GM12878 (cell line): ENCODE results near the gene FAT1. TPM values are rescaled to one million over a fixed set of nuclear protein-coding genes. Genes with fewer than 3 reads are reported as not detected.

Experiments
- ATAC-seq: fragments of 200-7000 bp; cut with Tn5 transposase; 3 replicates; pipeline ENCODE4 v1.9.1; 2020; ENCODE audit warnings: mild to moderate bottlenecking, moderate library complexity
- BruUV-seq: library from RNA; stranded (reverse); fragments of 400-500 nt; replicated peaks from 2 replicates; lab custom pipeline; 2021; lab: Mats Ljungman, UMichigan
- CTCF ChIA-PET: fragments of 300-600 bp; sonication (Branson Sonifier 250); formaldehyde crosslinking; extraction: SDS; loops from one replicate; lab custom pipeline; 2021; ENCODE audit warnings: inconsistent platforms; lab: Yijun Ruan, JAX
- POLR2A ChIA-PET: fragments of 350-600 bp; formaldehyde crosslinking; extraction: SDS; loops from one replicate; lab custom pipeline; 2021; ENCODE audit warnings: inconsistent platforms; lab: Charles Lee
- RAD21 ChIA-PET: fragments of 300-600 bp; sonication (Branson Sonifier 250); formaldehyde crosslinking; loops from one replicate; lab custom pipeline; 2023; ENCODE audit warnings: antibody characterized with exemption; ENCODE audit not compliant: unreplicated experiment; lab: Charles Lee
- SMC1A ChIA-PET: fragments of 300-600 bp; sonication (Branson Sonifier 250); formaldehyde crosslinking; loops from one replicate; lab custom pipeline; 2023; ENCODE audit not compliant: unreplicated experiment, uncharacterized antibody; lab: Charles Lee
- DNase-seq: peaks from one replicate; pipeline ENCODE4 v3.0.0-alpha.2; 2011; ENCODE audit warnings: low read depth, low spot score
- FAIRE-seq: peaks from 3 replicates; lab custom pipeline; 2011; peaks lifted over from hg19 to GRCh38; lab: Jason Lieb, UNC
- H2AFZ ChIP-seq: 2 replicates; pipeline ENCODE4 v1.6.0; 2011; ENCODE audit warnings: low read depth, low read length, control low read depth; ENCODE audit not compliant: control insufficient read depth
- H3K27ac ChIP-seq: 2 replicates; pipeline ENCODE4 v1.5.1; 2011; ENCODE audit warnings: control low read depth; ENCODE audit not compliant: control insufficient read depth, insufficient read depth
- H3K27me3 ChIP-seq, 2 experiments: replicated peaks in 1 of 2; 2 replicates each; pipeline versions ENCODE4 v1.6.0 to v1.6.1; 2011; ENCODE audit warnings: low read length in 1 of 2; ENCODE audit not compliant: control insufficient read depth in 2 of 2, insufficient read depth in 2 of 2
- H3K36me3 ChIP-seq, 2 experiments: 2 replicates each; pipeline ENCODE4 v1.5.1; 2011; ENCODE audit warnings: low read length in 1 of 2; ENCODE audit not compliant: control insufficient read depth in 2 of 2, insufficient read depth in 2 of 2
- H3K4me1 ChIP-seq: 2 replicates; pipeline ENCODE4 v1.6.1; 2011; ENCODE audit warnings: mild to moderate bottlenecking, low read length, moderate library complexity, mixed read lengths; ENCODE audit not compliant: control insufficient read depth, insufficient read depth
- H3K4me2 ChIP-seq: 2 replicates; pipeline ENCODE4 v1.6.0; 2011; ENCODE audit warnings: control low read depth; ENCODE audit not compliant: control insufficient read depth, insufficient read depth
- H3K4me3 ChIP-seq: fragments of 200-600 bp; sonication (generic); 2 replicates; pipeline ENCODE4 v1.5.1; 2016
- H3K79me2 ChIP-seq: 2 replicates; pipeline ENCODE4 v1.6.0; 2011; ENCODE audit warnings: low read length; ENCODE audit not compliant: control insufficient read depth, insufficient read depth
- H3K9ac ChIP-seq: 2 replicates; pipeline ENCODE4 v1.8.0; 2011; ENCODE audit warnings: low read length, control low read depth, mixed read lengths; ENCODE audit not compliant: control insufficient read depth, insufficient read depth
- H3K9me3 ChIP-seq: replicated peaks from 3 replicates; pipeline ENCODE4 v1.5.1; 2011; ENCODE audit warnings: mild to moderate bottlenecking, low read length; ENCODE audit not compliant: control insufficient read depth, insufficient read depth
- H4K20me1 ChIP-seq: 2 replicates; pipeline ENCODE4 v1.6.0; 2011; ENCODE audit not compliant: control insufficient read depth, insufficient read depth
- BCLAF1 ChIP-seq: fragments of 450-650 bp; IDR thresholded peaks from 2 replicates; pipeline ENCODE4 v1.6.1; 2017; ENCODE audit warnings: antibody characterized with exemption, mild to moderate bottlenecking, moderate library complexity
- CREB1 ChIP-seq: IDR thresholded peaks from 2 replicates; pipeline ENCODE4 v1.6.1; 2012; ENCODE audit warnings: low read depth, mild to moderate bottlenecking, inconsistent platforms
- ELK1 ChIP-seq: IDR thresholded peaks from 2 replicates; pipeline ENCODE4 v1.6.1; 2012; ENCODE audit warnings: low read depth, low read length, improper control_type of control experiment
- FOXK2 ChIP-seq: fragments of 450-650 bp; IDR thresholded peaks from 2 replicates; pipeline ENCODE4 v1.6.1; 2017; ENCODE audit warnings: mild to moderate bottlenecking, moderate library complexity
- MEF2B ChIP-seq: fragments of 450-650 bp; IDR thresholded peaks from 2 replicates; pipeline ENCODE4 v1.6.1; 2018; ENCODE audit warnings: mild to moderate bottlenecking, moderate library complexity; ENCODE audit not compliant: partially characterized antibody, poor library complexity, severe bottlenecking
- NR2F1 ChIP-seq: fragments of 450-650 bp; conservative IDR thresholded peaks from 2 replicates; pipeline ENCODE4 v1.6.1; 2017; ENCODE audit warnings: mild to moderate bottlenecking
- PKNOX1 ChIP-seq: fragments of 450-650 bp; IDR thresholded peaks from 2 replicates; pipeline ENCODE4 v1.6.1; 2016; ENCODE audit warnings: mild to moderate bottlenecking
- REST ChIP-seq: IDR thresholded peaks from 2 replicates; pipeline ENCODE4 v1.6.1; 2012; ENCODE audit warnings: mild to moderate bottlenecking, low read depth, low read length
- SKIL ChIP-seq: fragments of 450-650 bp; IDR thresholded peaks from 2 replicates; pipeline ENCODE4 v1.6.1; 2017; ENCODE audit warnings: mild to moderate bottlenecking, low read depth, inconsistent platforms; ENCODE audit not compliant: poor library complexity, severe bottlenecking
- TCF12 ChIP-seq: IDR thresholded peaks from 2 replicates; pipeline ENCODE4 v1.6.1; 2011; ENCODE audit warnings: low read depth, mild to moderate bottlenecking, low read length
- WGBS: methylation state at CpG from one replicate; pipeline ENCODE4 v1.1.6; 2016; ENCODE audit warnings: low lambda C conversion rate; ENCODE audit not compliant: insufficient replicate concordance, insufficient coverage; ENCODE audit errors: missing lambda C conversion rate; 5-methylcytosine and 5-hydroxymethylcytosine counted together
- in situ Hi-C: fragments of 300-500 bp; cut with MboI; formaldehyde crosslinking; loops from 9 replicates; pipeline ENCODE4 v1.14.3; 2018; ENCODE audit warnings: mixed read lengths
- intact Hi-C: fragments of 100-400 bp; cut with micrococcal nuclease; formaldehyde crosslinking; loops from one replicate; pipeline ENCODE4 v1.14.2; 2022; ENCODE audit not compliant: unreplicated experiment
- polyA plus RNA-seq, 11 experiments: library from polyadenylated mRNA; depleted of rRNA in 4 of 11; unstranded in 6 of 11; stranded (reverse) in 5 of 11; fragments of >200 nt; fragmentation: Nextera tagmentation in 4 of 11; fragmentation: Illumina TruSeq in 1 of 11; extraction: Ambion mirVana in 4 of 11; extraction: Trizol in 1 of 11; gene quantifications; 1 replicate in 1 of 11; 2 replicates in 10 of 11; pipeline versions ENCODE4 v1.2.1 to v1.2.3, GENCODE V29; 2011 to 2016; ENCODE audit warnings: inconsistent platforms in 2 of 11, missing spikeins in 2 of 11, low read depth in 1 of 11
- total RNA-seq, 4 experiments: library from RNA; depleted of rRNA in 3 of 4; stranded (reverse); fragments of >200 nt in 3 of 4; fragmentation: Illumina TruSeq in 1 of 4; extraction: Trizol in 1 of 4; gene quantifications; 2 replicates each; pipeline versions ENCODE4 v1.2.1 to v1.2.3, GENCODE V29; 2013 to 2021

The FAT1 gene
- total and polyA plus RNA-seq, 10 of the 15 experiments (the other 5 are each of a cell fraction or from before 2014, with no cell fraction given), result 0.04 to 11.8 (median 0.11) TPM; not detected in 1

GRCh38 chr4:186707574-186707973 lies 16.1 kb downstream of the FAT1 start:
- SMC1A ChIA-PET, result no interaction called here
- no peak overlapping the region for H2AFZ ChIP-seq
- H3K4me2 ChIP-seq, result no peak overlapping the region
- no peaks in the 10 kb centered on the region for H3K4me1 ChIP-seq
- RAD21 ChIA-PET, result no interaction called here
- H3K9me3 ChIP-seq, result no peaks in the 10 kb centered on the region; the same call in 2 of the 3 replicates
- no peaks in the 10 kb centered on the region for H3K36me3 ChIP-seq
- CTCF ChIA-PET, result no interaction called here
- no peak for FAIRE-seq
- intact Hi-C loops (no loop called here), in situ Hi-C loops (no loop called here)
- no peak overlapping the region for H3K4me3 ChIP-seq
- no TSS peak for BruUV-seq
- ATAC-seq, result no peak
- H3K27ac ChIP-seq, result no peak overlapping the region
- POLR2A ChIA-PET, result no interaction called here
- H4K20me1 ChIP-seq, result no peaks in the 10 kb centered on the region
- no peak for DNase-seq
- no peaks in the 10 kb centered on the region for H3K27me3 ChIP-seq
- WGBS, result 33% methylated on average over 6 of the region's 6 CpGs
- H3K9ac ChIP-seq, result no peak overlapping the region
- TF ChIP-seq CREB1 (no peak), NR2F1 (no peak), MEF2B (no peak), REST (no peak), TCF12 (no peak), PKNOX1 (no peak), SKIL (no peak), BCLAF1 (no peak), ELK1 (no peak), FOXK2 (no peak)
- no peaks in the 10 kb centered on the region for H3K79me2 ChIP-seq
